Keratinocyte (primary cell): ENCODE measurements around the gene LFNG. TPM values are rescaled to one million over a fixed set of nuclear protein-coding genes. Genes with fewer than 3 reads are reported as not detected.

Source experiments
- DNase-seq: peaks from one replicate; pipeline ENCODE4 v3.0.0-alpha.2; 2011; ENCODE audit warnings: low read depth, missing footprints, low spot score
- FAIRE-seq: peaks from 2 replicates; lab custom pipeline; 2011; peaks lifted over from hg19 to GRCh38; lab: Jason Lieb, UNC
- H2AFZ ChIP-seq: 2 replicates; pipeline ENCODE4 v1.6.0; 2012; ENCODE audit warnings: low read length, control low read depth, inconsistent platforms; ENCODE audit not compliant: control insufficient read depth
- H3K27ac ChIP-seq: 2 replicates; pipeline ENCODE4 v1.5.1; 2011; ENCODE audit warnings: low read length; ENCODE audit not compliant: control insufficient read depth, insufficient read depth
- H3K27me3 ChIP-seq: 3 replicates; pipeline ENCODE4 v1.6.0; 2011; ENCODE audit warnings: low read length; ENCODE audit not compliant: control insufficient read depth, insufficient read depth; ENCODE audit errors: extremely low read depth
- H3K36me3 ChIP-seq, 2 experiments: 2 replicates in 1 of 2; 3 replicates in 1 of 2; pipeline ENCODE4 v1.5.1; 2011; ENCODE audit warnings: low read length in 2 of 2, mild to moderate bottlenecking in 1 of 2; ENCODE audit not compliant: control insufficient read depth in 2 of 2, insufficient read depth in 2 of 2; ENCODE audit errors: extremely low read depth in 1 of 2
- H3K4me1 ChIP-seq: 3 replicates; pipeline ENCODE4 v1.5.1; 2011; ENCODE audit warnings: low read length; ENCODE audit not compliant: control insufficient read depth, insufficient read depth; ENCODE audit errors: extremely low read depth
- H3K4me2 ChIP-seq: 3 replicates; pipeline ENCODE4 v1.6.0; 2011; ENCODE audit warnings: low read depth, low read length; ENCODE audit not compliant: control insufficient read depth, insufficient read depth; ENCODE audit errors: extremely low read depth
- H3K4me3 ChIP-seq, 3 experiments: fragments of 200-600 bp in 1 of 3; sonication (generic) in 1 of 3; 2 replicates in 2 of 3; 3 replicates in 1 of 3; pipeline ENCODE4 v1.5.1; 2011 to 2016; ENCODE audit warnings: low read length in 3 of 3, mild to moderate bottlenecking in 3 of 3, control low read depth in 2 of 3, inconsistent platforms in 1 of 3, low read depth in 1 of 3, mixed read lengths in 1 of 3, mixed run types in 1 of 3, moderate library complexity in 1 of 3; ENCODE audit not compliant: control insufficient read depth in 2 of 3, insufficient read depth in 2 of 3; ENCODE audit errors: extremely low read depth in 1 of 3
- H3K79me2 ChIP-seq: 2 replicates; pipeline ENCODE4 v1.6.0; 2012; ENCODE audit warnings: low read length; ENCODE audit not compliant: control insufficient read depth, insufficient read depth
- H3K9ac ChIP-seq: 3 replicates; pipeline ENCODE4 v1.6.0; 2011; ENCODE audit warnings: low read length; ENCODE audit not compliant: control insufficient read depth, insufficient read depth; ENCODE audit errors: extremely low read depth
- H3K9me1 ChIP-seq: 3 replicates; pipeline ENCODE4 v1.6.0; 2011; ENCODE audit warnings: low read length; ENCODE audit not compliant: control insufficient read depth, insufficient read depth; ENCODE audit errors: extremely low read depth
- H3K9me3 ChIP-seq: 2 replicates; pipeline ENCODE4 v1.5.1; 2012; ENCODE audit warnings: low read depth, low read length; ENCODE audit not compliant: control insufficient read depth
- H4K20me1 ChIP-seq: 3 replicates; pipeline ENCODE4 v1.6.0; 2011; ENCODE audit warnings: low read length; ENCODE audit not compliant: control insufficient read depth, insufficient read depth; ENCODE audit errors: extremely low read depth
- EZH2 ChIP-seq: IDR thresholded peaks from one replicate; pipeline ENCODE4 v1.6.1; 2012; ENCODE audit warnings: inconsistent platforms, mild to moderate bottlenecking, low read length, moderate library complexity
- dilution Hi-C: fragments of 300-500 bp; cut with MboI; formaldehyde crosslinking; loops from one replicate; pipeline ENCODE4 v1.7.0; 2020; ENCODE audit warnings: low sequenced_read_pairs; ENCODE audit not compliant: extremely low pct_ligation_motif_present
- polyA plus RNA-seq, 5 experiments: library from polyadenylated mRNA; depleted of rRNA in 3 of 5; stranded (reverse) in 3 of 5; stranded (forward) in 1 of 5; unstranded in 1 of 5; fragments of >200 nt; gene quantifications; 1 replicate in 1 of 5; 2 replicates in 3 of 5; 3 replicates in 1 of 5; pipeline versions ENCODE4 v1.2.1 to v1.2.3, GENCODE V29; 2011 to 2012; ENCODE audit warnings: missing spikeins in 2 of 5, low read depth in 1 of 5, low replicate concordance in 1 of 5
- TF ChIP-seq, protein P1 (sequence below), 3 experiments: IDR thresholded peaks in 1 of 3; conservative IDR thresholded peaks in 1 of 3; optimal IDR thresholded peaks in 1 of 3; 2 replicates in 2 of 3; 3 replicates in 1 of 3; pipeline versions ENCODE3 to v1.5.1; 2011; ENCODE audit warnings: low read length in 3 of 3, mild to moderate bottlenecking in 3 of 3, moderate library complexity in 2 of 3, control low read depth in 1 of 3, inconsistent platforms in 1 of 3; ENCODE audit not compliant: insufficient read depth in 2 of 3; ENCODE audit errors: extremely low read depth in 1 of 3

The LFNG gene
- polyA plus RNA-seq, 1 donor (not counting 4 experiments of a cell fraction or from before 2014, with no cell fraction given), result 17.7 TPM

DNA sequence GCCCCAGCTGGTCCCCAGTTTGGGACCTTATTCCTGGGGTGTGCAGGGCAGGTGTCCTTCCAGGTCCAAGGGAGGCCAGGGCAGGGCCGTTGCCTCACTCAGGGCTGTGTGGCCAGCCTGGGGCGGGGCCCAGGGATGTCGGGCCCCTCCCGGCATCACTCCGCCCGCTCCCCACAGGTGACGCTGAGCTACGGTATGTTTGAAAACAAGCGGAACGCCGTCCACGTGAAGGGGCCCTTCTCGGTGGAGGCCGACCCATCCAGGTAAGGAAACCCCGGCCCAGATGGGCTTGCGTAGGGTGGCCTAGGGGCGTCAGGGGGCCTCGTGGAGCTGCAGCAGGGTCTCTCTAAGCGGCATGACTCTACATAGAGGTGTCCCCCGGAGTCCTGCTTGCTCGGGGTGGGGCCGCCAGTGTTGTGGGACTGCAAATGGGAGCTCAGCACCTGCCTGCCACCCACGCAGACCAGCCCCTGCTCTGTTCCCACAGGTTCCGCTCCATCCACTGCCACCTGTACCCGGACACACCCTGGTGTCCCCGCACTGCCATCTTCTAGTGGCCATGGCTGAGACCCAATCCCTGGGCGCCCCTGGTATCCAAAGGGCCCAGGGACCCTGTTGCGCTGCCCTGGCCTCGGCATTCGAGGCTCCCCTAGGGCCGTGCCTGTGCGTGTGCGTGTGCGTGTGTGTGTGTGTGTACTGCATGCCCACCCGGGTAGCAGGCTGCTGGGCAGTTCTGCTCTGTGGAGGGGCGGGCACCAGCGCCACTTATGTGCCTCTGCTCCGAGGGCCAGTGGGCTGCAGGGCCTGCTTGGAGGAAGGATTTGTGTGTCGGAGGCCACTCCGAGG is 7.3 kb downstream of the LFNG start:
- H3K4me1 ChIP-seq, result peaks cover 67% of the 10 kb centered on the region
- no peak for FAIRE-seq

GRCh38 chr7:2527505-2528467 is 8.2 kb downstream of the LFNG start:
- Histone ChIP-seq H3K27ac (no peak overlapping the region), H3K9me1 (no peaks in the 10 kb centered on the region), H3K4me2 (peak overlapping the region; percentile 25), H3K27me3 (no peaks in the 10 kb centered on the region), H3K79me2 (no peaks in the 10 kb centered on the region), H2AFZ (no peak overlapping the region), H3K4me1 (peaks cover 58% of the 10 kb centered on the region), H3K9ac (no peak overlapping the region), H3K9me3 (no peaks in the 10 kb centered on the region), H3K4me3 (no peak overlapping the region), H3K36me3 (peaks cover 10 to 12% of the 10 kb centered on the region in 2 experiments), H4K20me1 (peaks cover 4% of the 10 kb centered on the region)
- dilution Hi-C loops, result no loop called here
- no peak for DNase-seq
- TF ChIP-seq, protein P1, sequence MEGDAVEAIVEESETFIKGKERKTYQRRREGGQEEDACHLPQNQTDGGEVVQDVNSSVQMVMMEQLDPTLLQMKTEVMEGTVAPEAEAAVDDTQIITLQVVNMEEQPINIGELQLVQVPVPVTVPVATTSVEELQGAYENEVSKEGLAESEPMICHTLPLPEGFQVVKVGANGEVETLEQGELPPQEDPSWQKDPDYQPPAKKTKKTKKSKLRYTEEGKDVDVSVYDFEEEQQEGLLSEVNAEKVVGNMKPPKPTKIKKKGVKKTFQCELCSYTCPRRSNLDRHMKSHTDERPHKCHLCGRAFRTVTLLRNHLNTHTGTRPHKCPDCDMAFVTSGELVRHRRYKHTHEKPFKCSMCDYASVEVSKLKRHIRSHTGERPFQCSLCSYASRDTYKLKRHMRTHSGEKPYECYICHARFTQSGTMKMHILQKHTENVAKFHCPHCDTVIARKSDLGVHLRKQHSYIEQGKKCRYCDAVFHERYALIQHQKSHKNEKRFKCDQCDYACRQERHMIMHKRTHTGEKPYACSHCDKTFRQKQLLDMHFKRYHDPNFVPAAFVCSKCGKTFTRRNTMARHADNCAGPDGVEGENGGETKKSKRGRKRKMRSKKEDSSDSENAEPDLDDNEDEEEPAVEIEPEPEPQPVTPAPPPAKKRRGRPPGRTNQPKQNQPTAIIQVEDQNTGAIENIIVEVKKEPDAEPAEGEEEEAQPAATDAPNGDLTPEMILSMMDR (optimal IDR thresholded peaks at IDR 0.05 in 1 of 3, IDR thresholded peaks at IDR 0.05 in 1 of 3, conservative IDR thresholded peaks at IDR 0.05 in 1 of 3; ENCODE audit: extremely low read depth in 1 of 3, insufficient read depth in 2 of 3, low read length in 3 of 3), result no peak
- TF ChIP-seq EZH2, result no peak
- peak; percentile 26 for FAIRE-seq

More for the DNA sequence above, 7.3 kb downstream of the LFNG start:
- dilution Hi-C loops, result no loop called here
- no peak overlapping the region for H2AFZ ChIP-seq
- no peak overlapping the region for H3K4me2 ChIP-seq
- H3K27me3 ChIP-seq, result no peaks in the 10 kb centered on the region
- H3K9me1 ChIP-seq, result no peaks in the 10 kb centered on the region
- no peak overlapping the region for H3K4me3 ChIP-seq
- no peak for DNase-seq
- H3K79me2 ChIP-seq, result peaks cover 2% of the 10 kb centered on the region
- no peak overlapping the region for H3K27ac ChIP-seq
- TF ChIP-seq EZH2, result no peak
- TF ChIP-seq, protein P1 (optimal IDR thresholded peaks at IDR 0.05 in 1 of 3, IDR thresholded peaks at IDR 0.05 in 1 of 3, conservative IDR thresholded peaks at IDR 0.05 in 1 of 3; ENCODE audit: extremely low read depth in 1 of 3, insufficient read depth in 2 of 3, low read length in 3 of 3), result no peak
- no peaks in the 10 kb centered on the region for H3K9me3 ChIP-seq
- H3K9ac ChIP-seq, result no peak overlapping the region
- peaks cover 10 to 12% of the 10 kb centered on the region in 2 experiments for H3K36me3 ChIP-seq
- H4K20me1 ChIP-seq, result peaks cover 4% of the 10 kb centered on the region
